Stimulated activated CD4-positive, alpha-beta T cell treated with anti-CD3 and anti-CD28 coated beads, Interleukin-4, amount 100 ng/mL, for 48 hours (primary cell): ENCODE results near the gene EIPR1.

Source experiments
- DNase-seq, 2 donors: peaks; one replicate each; pipeline ENCODE4 v3.0.0-alpha.2; 2020; ENCODE audit warnings: low read depth in 2 of 2

Gene EIPR1

DNA sequence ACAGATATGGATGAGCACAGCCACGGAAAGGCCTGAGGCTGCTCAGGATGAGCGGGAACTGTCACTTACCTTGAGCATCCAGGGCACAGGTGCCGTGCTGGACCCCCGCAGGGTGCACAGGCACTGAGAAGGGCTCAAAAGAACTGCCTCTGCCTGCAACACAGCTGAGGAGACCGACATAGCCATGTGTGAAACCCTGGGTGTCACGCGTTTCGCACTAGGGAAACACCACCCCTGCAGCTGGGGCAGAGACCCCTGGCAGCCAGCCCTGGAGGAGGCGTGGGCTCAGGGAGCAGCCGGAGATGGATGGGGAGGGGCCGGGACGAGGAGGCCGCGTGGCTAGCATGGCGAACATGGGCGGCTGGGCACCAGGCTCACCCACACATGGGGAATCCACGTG is 228.9 kb downstream of the EIPR1 start:
- DNase-seq, result no peak

GRCh38 chr2:3147651-3148530 is 229.7 kb downstream of the EIPR1 start:
- DNase-seq, result no peak

GRCh38 chr2:3146772-3147650 is 230.6 kb downstream of the EIPR1 start:
- no peak for DNase-seq

DNA sequence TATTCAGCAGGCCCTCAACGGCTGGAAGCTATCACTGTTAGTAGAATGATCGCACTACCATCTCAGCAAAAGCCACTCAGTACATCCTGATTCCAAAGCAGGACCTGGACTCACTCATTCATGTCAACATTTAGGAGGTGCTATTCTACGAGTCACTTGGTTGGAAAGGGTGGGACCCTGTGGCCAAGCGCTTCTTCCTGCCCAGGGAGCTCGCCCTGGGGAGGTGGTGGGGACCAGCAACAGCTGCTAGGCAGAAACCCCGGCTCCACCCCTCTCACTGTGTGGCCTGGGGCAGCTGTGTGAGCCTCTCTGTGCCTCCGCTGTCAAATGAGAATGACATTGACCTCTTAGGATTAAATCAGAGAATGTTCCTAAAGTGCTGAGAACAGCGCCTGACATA is 231.4 kb downstream of the EIPR1 start:
- no peak for DNase-seq

GRCh38 chr2:3145471-3146021 is 232.1 kb downstream of the EIPR1 start:
- DNase-seq, result no peak

GRCh38 chr2:3144856-3145255 is 232.8 kb downstream of the EIPR1 start:
- DNase-seq, result no peak

DNA sequence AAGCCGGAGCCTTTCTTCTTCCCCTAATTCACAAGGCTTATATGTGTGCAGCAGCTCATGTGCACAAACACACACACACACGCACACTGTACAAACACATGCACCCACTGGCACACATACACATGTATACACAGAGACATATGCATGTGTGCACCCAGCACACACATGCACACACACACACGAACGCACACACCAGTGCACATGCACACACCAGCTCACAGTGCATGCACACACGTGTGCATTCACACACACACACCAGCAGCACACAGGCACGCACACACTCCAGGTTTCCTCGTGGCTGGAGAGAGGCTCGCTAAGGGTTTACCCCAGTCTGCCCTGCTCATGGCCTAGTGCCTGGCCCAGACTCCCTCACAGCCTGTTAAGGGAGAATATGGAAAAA is 234.0 kb downstream of the EIPR1 start:
- DNase-seq, result no peak

DNA sequence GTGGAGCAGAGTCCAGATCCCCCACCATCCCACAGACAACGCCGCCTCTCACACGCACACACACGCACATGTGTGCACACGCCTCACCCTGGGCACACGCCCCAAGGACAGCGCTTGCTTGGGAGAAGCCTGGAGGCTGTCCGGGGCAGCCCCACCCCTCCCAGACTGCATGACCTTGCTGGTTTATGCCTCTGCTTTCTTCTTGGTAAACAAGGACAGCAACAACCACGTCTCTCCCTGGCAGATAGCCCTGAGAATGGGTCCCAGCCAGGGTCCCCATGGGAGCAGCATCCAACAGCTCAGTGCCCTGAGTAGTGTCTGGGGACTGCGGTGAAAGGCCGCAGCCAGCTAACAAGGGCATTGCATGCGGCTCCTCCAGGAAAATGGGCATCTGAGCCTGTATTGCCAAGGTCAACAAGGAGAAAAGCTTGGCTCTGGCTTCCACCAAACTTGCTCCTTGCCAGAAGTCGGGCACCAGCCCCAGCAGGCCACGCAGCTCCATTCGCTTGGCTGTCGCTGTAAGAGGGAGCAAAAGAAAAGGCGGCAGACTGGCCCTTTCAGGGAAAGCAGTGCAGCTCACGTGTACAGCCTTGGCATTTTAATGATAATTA is 234.6 kb downstream of the EIPR1 start:
- DNase-seq, result no peak

GRCh38 chr2:3142210-3142609 is 235.4 kb downstream of the EIPR1 start:
- no peak for DNase-seq

DNA sequence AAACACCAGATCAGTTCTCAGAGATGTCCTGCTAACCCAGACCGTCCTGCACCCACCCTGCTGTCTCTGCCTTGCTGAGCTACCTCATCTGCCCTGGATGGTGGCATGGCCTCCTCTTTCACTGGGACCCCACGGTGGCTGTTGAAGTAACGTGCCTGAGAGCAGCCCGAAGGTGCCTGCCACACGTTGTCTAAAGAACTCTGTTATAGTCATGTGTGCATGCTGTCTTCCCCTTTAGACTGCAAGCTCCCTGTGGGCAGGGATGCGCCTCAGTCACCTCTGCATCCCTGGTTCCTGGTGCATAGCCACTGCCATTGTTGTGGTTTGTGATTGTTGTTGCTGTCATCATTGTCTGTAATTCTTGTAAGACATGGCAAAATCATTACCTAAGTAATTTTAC is 235.9 kb downstream of the EIPR1 start:
- no peak for DNase-seq

DNA sequence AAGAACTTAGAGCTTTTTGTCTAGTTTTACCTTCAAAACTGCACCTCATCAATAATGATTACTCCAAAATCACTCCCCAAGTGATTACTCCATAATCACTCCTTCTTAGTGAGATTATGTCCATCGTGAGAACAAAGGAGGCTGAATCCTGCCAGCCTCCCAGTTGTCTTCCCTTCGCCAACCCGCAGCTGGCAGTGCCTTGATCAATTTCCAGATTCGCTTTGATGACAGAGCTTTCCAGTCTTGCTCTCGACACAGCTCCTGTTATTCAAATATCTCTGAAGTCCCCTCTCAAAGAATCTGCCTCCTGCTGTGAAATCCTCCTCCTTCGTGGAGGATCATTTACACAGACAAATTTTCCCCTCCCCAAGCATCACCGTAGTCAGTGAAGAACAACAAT is 237.7 kb downstream of the EIPR1 start:
- no peak for DNase-seq
